Endometrial microvascular endothelial cells (primary cell): ENCODE results near the gene AGER. TPM values are rescaled to one million over a fixed set of nuclear protein-coding genes. Genes with fewer than 3 reads are reported as not detected.
"Not testable (repeated sequence)": the region's sequence is repeated elsewhere in the genome, so short reads cannot be mapped to it uniquely, and the experiment has no call there.

Experiments
- in situ Hi-C: cut with HindIII; loops from 2 replicates; pipeline ENCODE4 v1.10.0; 2017; ENCODE audit warnings: low sequenced_read_pairs, low pct_unique_long_range_greater_than_20kb; ENCODE audit errors: inconsistent ontology term
- total RNA-seq: library from RNA; depleted of rRNA; stranded (reverse); fragments of >200 nt; gene quantifications from one replicate; pipeline ENCODE4 v1.2.3, GENCODE V29; 2015; ENCODE audit errors: inconsistent ontology term

AGER gene
- 0.65 TPM for total RNA-seq

GRCh38 chr6:32184084-32184640 is at the start of gene AGER:
AGER (minus strand) TSS chr6:32184253; CDS start chr6:32184222, 31 bp downstream.
- in situ Hi-C loops, result no loop called here

- in situ Hi-C loops, result no loop called here
Measured at GRCh38 chr6:32226434-32226833, 42.4 kb upstream of the AGER start.

GRCh38 chr6:32224696-32225095 is 40.6 kb upstream of the AGER start:
- in situ Hi-C loops, result no loop called here

GRCh38 chr6:32223258-32224235 is 39.5 kb upstream of the AGER start, which contains the start of gene NOTCH4:
NOTCH4 (minus strand) TSS chr6:32224067; CDS start chr6:32223928, 139 bp downstream.
- in situ Hi-C loops, result no loop called here

- in situ Hi-C loops, result no loop called here
Measured at GRCh38 chr6:32222333-32223230, 38.5 kb upstream of the AGER start.

- in situ Hi-C loops, result no loop called here
Measured at GRCh38 chr6:32220021-32220420, 36.0 kb upstream of the AGER start.

GRCh38 chr6:32218167-32218566 is 34.1 kb upstream of the AGER start:
- in situ Hi-C loops, result no loop called here

GRCh38 chr6:32216998-32217397 is 32.9 kb upstream of the AGER start:
- in situ Hi-C loops, result no loop called here

- in situ Hi-C loops, result no loop called here
Measured at GRCh38 chr6:32216285-32216684, 32.2 kb upstream of the AGER start.

GRCh38 chr6:32215617-32216016 is 31.6 kb upstream of the AGER start:
- in situ Hi-C loops, result no loop called here

GRCh38 chr6:32214126-32214525 is 30.1 kb upstream of the AGER start:
- in situ Hi-C loops, result no loop called here

- in situ Hi-C loops, result no loop called here
Measured at GRCh38 chr6:32213649-32214048, 29.6 kb upstream of the AGER start.

- in situ Hi-C loops, result no loop called here
Measured at GRCh38 chr6:32212076-32212760, 28.2 kb upstream of the AGER start.

GRCh38 chr6:32211432-32211831 is 27.4 kb upstream of the AGER start:
- in situ Hi-C loops, result not testable (repeated sequence)

GRCh38 chr6:32210191-32210601 is 26.1 kb upstream of the AGER start:
- in situ Hi-C loops, result no loop called here

- in situ Hi-C loops, result no loop called here
Measured at GRCh38 chr6:32208996-32209395, 24.9 kb upstream of the AGER start.

- in situ Hi-C loops, result no loop called here
Measured at GRCh38 chr6:32204268-32204715, 20.2 kb upstream of the AGER start.

- in situ Hi-C loops, result no loop called here
Measured at GRCh38 chr6:32203426-32204267, 19.6 kb upstream of the AGER start.
